Limb (tissue), 2 donors: Measurements from ENCODE around the gene TMEM26.
"Not testable (repeated sequence)": the region's sequence is repeated elsewhere in the genome, so short reads cannot be mapped to it uniquely, and the experiment has no call there.

Experiments
- DNase-seq, 2 donors: peaks; one replicate each; pipeline ENCODE4 v3.0.0-alpha.2; 2016; ENCODE audit errors: extremely low spot score in 2 of 2

TMEM26 gene

GRCh38 chr10:61400524-61400923 lies 52.7 kb downstream of the TMEM26 start:
- no peak for DNase-seq

- DNase-seq: no peak
Measured at GRCh38 chr10:61399406-61399805, 53.8 kb downstream of the TMEM26 start.

GRCh38 chr10:61398366-61399129 lies 54.6 kb downstream of the TMEM26 start:
- DNase-seq: no peak

- no peak for DNase-seq
Measured at GRCh38 chr10:61397175-61397986, 55.8 kb downstream of the TMEM26 start.

GRCh38 chr10:61391281-61391680 lies 61.9 kb downstream of the TMEM26 start:
- no peak for DNase-seq

GRCh38 chr10:61390851-61391250 lies 62.3 kb downstream of the TMEM26 start:
- DNase-seq: no peak

GRCh38 chr10:61389887-61390286 lies 63.3 kb downstream of the TMEM26 start:
- no peak for DNase-seq

- DNase-seq: not testable (repeated sequence)
Measured at GRCh38 chr10:61388986-61389385, 64.2 kb downstream of the TMEM26 start.

- no peak for DNase-seq
Measured at GRCh38 chr10:61385231-61386001, 67.8 kb downstream of the TMEM26 start.

- not testable (repeated sequence) for DNase-seq
Measured at GRCh38 chr10:61381153-61381552, 72.0 kb downstream of the TMEM26 start.

- DNase-seq: no peak
Measured at GRCh38 chr10:61378865-61379264, 74.3 kb downstream of the TMEM26 start.

- no peak for DNase-seq
Measured at GRCh38 chr10:61376908-61377368, 76.2 kb downstream of the TMEM26 start.

- no peak for DNase-seq
Measured at GRCh38 chr10:61376377-61376776, 76.8 kb downstream of the TMEM26 start.

- no peak for DNase-seq
Measured at GRCh38 chr10:61366365-61366764, 86.8 kb downstream of the TMEM26 start.

GRCh38 chr10:61364619-61365018 lies 88.6 kb downstream of the TMEM26 start:
- DNase-seq: no peak

GRCh38 chr10:61363006-61363405 lies 90.2 kb downstream of the TMEM26 start:
- peak in 1 of 2 donors; percentile 39 for DNase-seq

- DNase-seq: no peak
Measured at GRCh38 chr10:61359452-61359851, 93.7 kb downstream of the TMEM26 start.

- no peak for DNase-seq
Measured at GRCh38 chr10:61357687-61358086, 95.5 kb downstream of the TMEM26 start.
